Adipocyte (in vitro differentiated cells): ENCODE measurements around the gene MBNL2.

Experiments used
- DNase-seq: peaks from one replicate; pipeline ENCODE4 v3.0.0-alpha.2; 2015; ENCODE audit warnings: low read depth
- H3K27me3 ChIP-seq: replicated peaks from 2 replicates; pipeline ENCODE4 v1.7.0; 2013; ENCODE audit warnings: mild to moderate bottlenecking, low read length, moderate library complexity; ENCODE audit not compliant: control insufficient read depth, insufficient read depth
- H3K36me3 ChIP-seq: 2 replicates; pipeline ENCODE4 v1.7.0; 2013; ENCODE audit warnings: low read length, mild to moderate bottlenecking, moderate library complexity; ENCODE audit not compliant: control insufficient read depth, insufficient read depth, severe bottlenecking
- H3K4me1 ChIP-seq: 2 replicates; pipeline ENCODE4 v1.7.0; 2013; ENCODE audit warnings: mild to moderate bottlenecking, low read length, moderate library complexity; ENCODE audit not compliant: control insufficient read depth, insufficient read depth
- H3K4me3 ChIP-seq: 2 replicates; pipeline ENCODE4 v1.7.0; 2013; ENCODE audit warnings: mild to moderate bottlenecking, low read length, moderate library complexity
- H3K9ac ChIP-seq: 2 replicates; pipeline ENCODE4 v1.7.0; 2013; ENCODE audit warnings: mild to moderate bottlenecking, low read length, moderate library complexity
- H3K9me3 ChIP-seq: 2 replicates; pipeline ENCODE4 v1.7.0; 2013; ENCODE audit warnings: mild to moderate bottlenecking, low read length, moderate library complexity; ENCODE audit not compliant: control insufficient read depth

Gene MBNL2

GRCh38 chr13:97395447-97396136, 173.5 kb downstream of the MBNL2 start:
- Histone ChIP-seq H3K27me3 (no peaks in the 10 kb centered on the region), H3K4me3 (no peak overlapping the region)
- peak; percentile 48 for DNase-seq

GRCh38 chr13:97397267-97397666, 175.1 kb downstream of the MBNL2 start:
- Histone ChIP-seq H3K4me1 (peaks cover 16% of the 10 kb centered on the region), H3K36me3 (peaks cover 19% of the 10 kb centered on the region), H3K27me3 (no peaks in the 10 kb centered on the region)

More at GRCh38 chr13:97395447-97396136, 173.5 kb downstream of the MBNL2 start:
- Histone ChIP-seq H3K9ac (no peak overlapping the region), H3K36me3 (peaks cover 31% of the 10 kb centered on the region), H3K4me1 (peaks cover 21% of the 10 kb centered on the region), H3K9me3 (no peaks in the 10 kb centered on the region)

GRCh38 chr13:97401421-97401820, 179.3 kb downstream of the MBNL2 start:
- no peaks in the 10 kb centered on the region for H3K36me3 ChIP-seq

More at GRCh38 chr13:97397267-97397666, 175.1 kb downstream of the MBNL2 start:
- no peaks in the 10 kb centered on the region for H3K9me3 ChIP-seq
- H3K9ac ChIP-seq: no peak overlapping the region
- H3K4me3 ChIP-seq: no peak overlapping the region
- no peak for DNase-seq

GRCh38 chr13:97403893-97404750, 182.0 kb downstream of the MBNL2 start:
- H3K9me3 ChIP-seq: no peaks in the 10 kb centered on the region
- no peaks in the 10 kb centered on the region for H3K36me3 ChIP-seq
- no peak overlapping the region for H3K9ac ChIP-seq
- H3K4me3 ChIP-seq: no peak overlapping the region
- H3K4me1 ChIP-seq: peaks cover 18% of the 10 kb centered on the region
- no peaks in the 10 kb centered on the region for H3K27me3 ChIP-seq
- DNase-seq: no peak

More at GRCh38 chr13:97401421-97401820, 179.3 kb downstream of the MBNL2 start:
- H3K9me3 ChIP-seq: no peaks in the 10 kb centered on the region
- no peaks in the 10 kb centered on the region for H3K27me3 ChIP-seq
- H3K9ac ChIP-seq: no peak overlapping the region
- no peak for DNase-seq
- no peak overlapping the region for H3K4me3 ChIP-seq
- H3K4me1 ChIP-seq: peaks cover 18% of the 10 kb centered on the region

GRCh38 chr13:97407540-97407939, 185.4 kb downstream of the MBNL2 start:
- Histone ChIP-seq H3K27me3 (no peaks in the 10 kb centered on the region), H3K36me3 (no peaks in the 10 kb centered on the region), H3K4me3 (no peak overlapping the region), H3K9me3 (no peaks in the 10 kb centered on the region), H3K9ac (no peak overlapping the region), H3K4me1 (peaks cover 18% of the 10 kb centered on the region)
- no peak for DNase-seq

- Histone ChIP-seq H3K9ac (no peak overlapping the region), H3K27me3 (no peaks in the 10 kb centered on the region), H3K9me3 (no peaks in the 10 kb centered on the region), H3K4me3 (no peak overlapping the region), H3K4me1 (peaks cover 12% of the 10 kb centered on the region), H3K36me3 (no peaks in the 10 kb centered on the region)
- DNase-seq: no peak
Measured at GRCh38 chr13:97408938-97409337, 186.8 kb downstream of the MBNL2 start.

GRCh38 chr13:97411984-97412383, 189.9 kb downstream of the MBNL2 start:
- H3K4me3 ChIP-seq: no peak overlapping the region
- H3K4me1 ChIP-seq: no peaks in the 10 kb centered on the region
- no peaks in the 10 kb centered on the region for H3K27me3 ChIP-seq
- no peak overlapping the region for H3K9ac ChIP-seq
- no peaks in the 10 kb centered on the region for H3K36me3 ChIP-seq
- DNase-seq: no peak
- no peaks in the 10 kb centered on the region for H3K9me3 ChIP-seq

GRCh38 chr13:97413694-97414093, 191.6 kb downstream of the MBNL2 start:
- Histone ChIP-seq H3K27me3 (no peaks in the 10 kb centered on the region), H3K9me3 (no peaks in the 10 kb centered on the region), H3K36me3 (no peaks in the 10 kb centered on the region), H3K4me3 (no peak overlapping the region), H3K9ac (no peak overlapping the region), H3K4me1 (no peaks in the 10 kb centered on the region)
- DNase-seq: no peak

GRCh38 chr13:97414392-97414791, 192.3 kb downstream of the MBNL2 start:
- Histone ChIP-seq H3K9ac (no peak overlapping the region), H3K27me3 (no peaks in the 10 kb centered on the region), H3K4me3 (no peak overlapping the region), H3K36me3 (no peaks in the 10 kb centered on the region), H3K4me1 (no peaks in the 10 kb centered on the region), H3K9me3 (no peaks in the 10 kb centered on the region)
- no peak for DNase-seq

- H3K9me3 ChIP-seq: no peaks in the 10 kb centered on the region
- DNase-seq: no peak
- no peak overlapping the region for H3K4me3 ChIP-seq
- no peaks in the 10 kb centered on the region for H3K4me1 ChIP-seq
- no peaks in the 10 kb centered on the region for H3K27me3 ChIP-seq
- H3K36me3 ChIP-seq: no peaks in the 10 kb centered on the region
- H3K9ac ChIP-seq: no peak overlapping the region
Measured at GRCh38 chr13:97417698-97418097, 195.6 kb downstream of the MBNL2 start.
